ENCODE data around the gene BAIAP2. TPM values are rescaled to one million over a fixed set of nuclear protein-coding genes. Genes with fewer than 3 reads are reported as not detected.

BAIAP2 gene
- polyA plus RNA-seq, 1 donor from 2014 or later, result 17.5 TPM

DNA sequence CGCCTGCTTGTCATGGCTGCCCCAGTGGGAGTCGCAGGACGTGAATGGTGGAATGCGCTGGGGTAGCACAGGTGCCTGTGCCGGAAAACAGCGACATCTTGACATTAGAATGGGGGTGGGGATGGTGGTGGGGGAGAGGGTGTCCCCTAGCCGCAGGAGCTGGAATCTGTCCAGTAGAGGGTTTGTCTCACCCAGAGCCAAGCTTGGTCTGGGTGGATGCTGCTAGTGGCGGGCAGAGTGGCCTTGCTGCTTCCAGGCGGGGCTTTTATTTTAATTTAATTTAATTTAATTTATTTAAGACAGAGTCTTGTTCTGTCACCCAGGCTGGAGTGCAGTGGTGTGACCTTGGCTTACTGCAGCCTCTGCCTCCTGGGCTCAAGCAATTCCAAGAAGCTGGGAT, 7.7 kb downstream of the BAIAP2 start:
- Histone ChIP-seq H3F3A (ENCODE audit: insufficient read depth, low read length, poor library complexity, severe bottlenecking) (no peaks in the 10 kb centered on the region), H3K27me3 (ENCODE audit: insufficient read depth, low read depth, low read length) (no peaks in the 10 kb centered on the region), H3K4me2 (ENCODE audit: low read length) (no peak overlapping the region), H3K36me3 (ENCODE audit: insufficient read depth, low read length) (no peaks in the 10 kb centered on the region), H2AFZ (ENCODE audit: low read depth, low read length) (no peak overlapping the region), H3K79me2 (replicated peaks; ENCODE audit: insufficient read depth, low read length) (peaks cover 72% of the 10 kb centered on the region), H3K9me2 (ENCODE audit: insufficient read depth, low read length) (no peaks in the 10 kb centered on the region), H3K9me3 (ENCODE audit: low read length) (no peaks in the 10 kb centered on the region), H4K20me1 (ENCODE audit: insufficient read depth) (no peaks in the 10 kb centered on the region), H3K4me3 (ENCODE audit: low read length) (no peak overlapping the region), H3K9ac (ENCODE audit: low read length) (no peak overlapping the region), H3K27ac (ENCODE audit: low read length) (no peak overlapping the region)
- TF ChIP-seq TAF1 (IDR thresholded peaks at IDR 0.05; ENCODE audit: low read depth) (no peak), MXI1 (conservative IDR thresholded peaks at IDR 0.05; ENCODE audit: poor library complexity, severe bottlenecking) (no peak), EZH2 (IDR thresholded peaks at IDR 0.05; ENCODE audit: borderline replicate concordance, insufficient read depth, low read length, poor library complexity, severe bottlenecking) (no peak), EP300 (conservative IDR thresholded peaks at IDR 0.05; ENCODE audit: poor library complexity, severe bottlenecking) (no peak), RAD21 (conservative IDR thresholded peaks at IDR 0.05) (no peak), SMC3 (conservative IDR thresholded peaks at IDR 0.05; ENCODE audit: poor library complexity) (no peak), POLR2AphosphoS5 (IDR thresholded peaks at IDR 0.05) (no peak)
- TF ChIP-seq, protein P1, sequence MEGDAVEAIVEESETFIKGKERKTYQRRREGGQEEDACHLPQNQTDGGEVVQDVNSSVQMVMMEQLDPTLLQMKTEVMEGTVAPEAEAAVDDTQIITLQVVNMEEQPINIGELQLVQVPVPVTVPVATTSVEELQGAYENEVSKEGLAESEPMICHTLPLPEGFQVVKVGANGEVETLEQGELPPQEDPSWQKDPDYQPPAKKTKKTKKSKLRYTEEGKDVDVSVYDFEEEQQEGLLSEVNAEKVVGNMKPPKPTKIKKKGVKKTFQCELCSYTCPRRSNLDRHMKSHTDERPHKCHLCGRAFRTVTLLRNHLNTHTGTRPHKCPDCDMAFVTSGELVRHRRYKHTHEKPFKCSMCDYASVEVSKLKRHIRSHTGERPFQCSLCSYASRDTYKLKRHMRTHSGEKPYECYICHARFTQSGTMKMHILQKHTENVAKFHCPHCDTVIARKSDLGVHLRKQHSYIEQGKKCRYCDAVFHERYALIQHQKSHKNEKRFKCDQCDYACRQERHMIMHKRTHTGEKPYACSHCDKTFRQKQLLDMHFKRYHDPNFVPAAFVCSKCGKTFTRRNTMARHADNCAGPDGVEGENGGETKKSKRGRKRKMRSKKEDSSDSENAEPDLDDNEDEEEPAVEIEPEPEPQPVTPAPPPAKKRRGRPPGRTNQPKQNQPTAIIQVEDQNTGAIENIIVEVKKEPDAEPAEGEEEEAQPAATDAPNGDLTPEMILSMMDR (IDR thresholded peaks at IDR 0.05; ENCODE audit: poor library complexity, severe bottlenecking), result no peak
- TF ChIP-seq, protein P2, sequence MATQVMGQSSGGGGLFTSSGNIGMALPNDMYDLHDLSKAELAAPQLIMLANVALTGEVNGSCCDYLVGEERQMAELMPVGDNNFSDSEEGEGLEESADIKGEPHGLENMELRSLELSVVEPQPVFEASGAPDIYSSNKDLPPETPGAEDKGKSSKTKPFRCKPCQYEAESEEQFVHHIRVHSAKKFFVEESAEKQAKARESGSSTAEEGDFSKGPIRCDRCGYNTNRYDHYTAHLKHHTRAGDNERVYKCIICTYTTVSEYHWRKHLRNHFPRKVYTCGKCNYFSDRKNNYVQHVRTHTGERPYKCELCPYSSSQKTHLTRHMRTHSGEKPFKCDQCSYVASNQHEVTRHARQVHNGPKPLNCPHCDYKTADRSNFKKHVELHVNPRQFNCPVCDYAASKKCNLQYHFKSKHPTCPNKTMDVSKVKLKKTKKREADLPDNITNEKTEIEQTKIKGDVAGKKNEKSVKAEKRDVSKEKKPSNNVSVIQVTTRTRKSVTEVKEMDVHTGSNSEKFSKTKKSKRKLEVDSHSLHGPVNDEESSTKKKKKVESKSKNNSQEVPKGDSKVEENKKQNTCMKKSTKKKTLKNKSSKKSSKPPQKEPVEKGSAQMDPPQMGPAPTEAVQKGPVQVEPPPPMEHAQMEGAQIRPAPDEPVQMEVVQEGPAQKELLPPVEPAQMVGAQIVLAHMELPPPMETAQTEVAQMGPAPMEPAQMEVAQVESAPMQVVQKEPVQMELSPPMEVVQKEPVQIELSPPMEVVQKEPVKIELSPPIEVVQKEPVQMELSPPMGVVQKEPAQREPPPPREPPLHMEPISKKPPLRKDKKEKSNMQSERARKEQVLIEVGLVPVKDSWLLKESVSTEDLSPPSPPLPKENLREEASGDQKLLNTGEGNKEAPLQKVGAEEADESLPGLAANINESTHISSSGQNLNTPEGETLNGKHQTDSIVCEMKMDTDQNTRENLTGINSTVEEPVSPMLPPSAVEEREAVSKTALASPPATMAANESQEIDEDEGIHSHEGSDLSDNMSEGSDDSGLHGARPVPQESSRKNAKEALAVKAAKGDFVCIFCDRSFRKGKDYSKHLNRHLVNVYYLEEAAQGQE (IDR thresholded peaks at IDR 0.05; ENCODE audit: borderline replicate concordance), result no peak

DNA sequence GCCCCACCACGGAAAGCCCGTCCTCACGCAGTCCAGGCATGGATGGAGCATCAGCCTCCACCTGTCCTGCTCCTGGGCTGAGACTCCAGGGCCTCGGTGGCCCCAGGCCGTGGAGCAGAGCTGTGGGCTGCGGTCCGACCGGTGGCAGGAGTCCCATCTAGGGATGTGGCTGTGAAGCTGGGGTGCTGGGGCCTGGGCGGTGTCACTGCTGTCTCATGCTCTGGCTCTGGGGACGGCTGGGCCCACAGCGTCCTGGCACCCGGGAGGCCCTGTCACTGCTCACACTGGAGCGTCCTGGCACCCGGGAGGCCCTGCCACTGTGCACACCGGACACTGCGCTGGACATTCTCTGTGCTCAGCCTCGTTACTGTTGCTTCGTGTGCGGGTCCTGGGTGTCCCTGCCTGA, 8.4 kb downstream of the BAIAP2 start:
- H3K27ac ChIP-seq (ENCODE audit: low read length), result no peak overlapping the region
- H4K20me1 ChIP-seq (ENCODE audit: insufficient read depth), result no peaks in the 10 kb centered on the region
- no peaks in the 10 kb centered on the region for H3K27me3 ChIP-seq (ENCODE audit: insufficient read depth, low read depth, low read length)
- no peak overlapping the region for H2AFZ ChIP-seq (ENCODE audit: low read depth, low read length)
- no peaks in the 10 kb centered on the region for H3F3A ChIP-seq (ENCODE audit: insufficient read depth, low read length, poor library complexity, severe bottlenecking)
- no peak overlapping the region for H3K4me2 ChIP-seq (ENCODE audit: low read length)
- no peaks in the 10 kb centered on the region for H3K9me2 ChIP-seq (ENCODE audit: insufficient read depth, low read length)
- peaks cover 67% of the 10 kb centered on the region for H3K79me2 ChIP-seq (replicated peaks; ENCODE audit: insufficient read depth, low read length)
- H3K4me3 ChIP-seq (ENCODE audit: low read length), result no peak overlapping the region
- no peak overlapping the region for H3K9ac ChIP-seq (ENCODE audit: low read length)
- H3K9me3 ChIP-seq (ENCODE audit: low read length), result no peaks in the 10 kb centered on the region
- H3K36me3 ChIP-seq (ENCODE audit: insufficient read depth, low read length), result no peaks in the 10 kb centered on the region
- TF ChIP-seq EP300 (conservative IDR thresholded peaks at IDR 0.05; ENCODE audit: poor library complexity, severe bottlenecking), result no peak
- no peak for TF ChIP-seq SMC3 (conservative IDR thresholded peaks at IDR 0.05; ENCODE audit: poor library complexity)
- TF ChIP-seq TAF1 (IDR thresholded peaks at IDR 0.05; ENCODE audit: low read depth), result no peak
- no peak for TF ChIP-seq EZH2 (IDR thresholded peaks at IDR 0.05; ENCODE audit: borderline replicate concordance, insufficient read depth, low read length, poor library complexity, severe bottlenecking)
- no peak for TF ChIP-seq POLR2AphosphoS5 (IDR thresholded peaks at IDR 0.05)
- TF ChIP-seq, protein P1 (IDR thresholded peaks at IDR 0.05; ENCODE audit: poor library complexity, severe bottlenecking), result no peak
- no peak for TF ChIP-seq MXI1 (conservative IDR thresholded peaks at IDR 0.05; ENCODE audit: poor library complexity, severe bottlenecking)
